A549 (cell line): Measurements from ENCODE around the gene TMEM61. TPM values are rescaled to one million over a fixed set of nuclear protein-coding genes. Genes with fewer than 3 reads are reported as not detected.

Experiments used
- ATAC-seq, 2 experiments: fragments of 200-7000 bp in 1 of 2; fragments of >200 bp in 1 of 2; cut with Nextera tagmentation in 1 of 2; cut with Tn5 transposase in 1 of 2; 3 replicates each; pipeline versions ENCODE4 v1.8.0 to v1.9.1; 2018 to 2020; ENCODE audit warnings: mild to moderate bottlenecking in 1 of 2, moderate library complexity in 1 of 2
- CTCF ChIA-PET: fragments of 300-600 bp; sonication (Branson Sonifier 250); formaldehyde crosslinking; extraction: SDS; loops from one replicate; lab custom pipeline; 2021; ENCODE audit warnings: antibody characterized with exemption, inconsistent platforms; lab: Yijun Ruan, JAX
- POLR2A ChIA-PET: fragments of 350-600 bp; formaldehyde crosslinking; extraction: SDS; loops from one replicate; lab custom pipeline; 2021; ENCODE audit warnings: antibody characterized with exemption, inconsistent platforms; lab: Yijun Ruan, JAX
- DNase-seq, 2 experiments: peaks; one replicate each; pipeline versions ENCODE4 v3.0.0 to v3.0.0-alpha.2; 2011 to 2016; ENCODE audit warnings: low read depth in 1 of 2, low spot score in 1 of 2
- FAIRE-seq: peaks from 2 replicates; lab custom pipeline; 2011; peaks lifted over from hg19 to GRCh38; lab: Jason Lieb, UNC
- H3K27ac ChIP-seq, 2 experiments: fragments of >200 bp; sonication (Bioruptor Twin); formaldehyde crosslinking; 3 replicates each; pipeline ENCODE4 v1.5.1; 2016 to 2017
- H3K4me1 ChIP-seq: fragments of >200 bp; sonication (Bioruptor Twin); formaldehyde crosslinking; 3 replicates; pipeline ENCODE4 v1.6.1; 2016
- H3K4me2 ChIP-seq: fragments of >200 bp; sonication (Bioruptor Twin); formaldehyde crosslinking; 3 replicates; pipeline ENCODE4 v1.6.1; 2016
- H3K4me3 ChIP-seq: fragments of >200 bp; sonication (Bioruptor Twin); formaldehyde crosslinking; 3 replicates; pipeline ENCODE4 v1.5.1; 2016
- H3K9me3 ChIP-seq: fragments of >200 bp; sonication (Bioruptor Twin); formaldehyde crosslinking; 3 replicates; pipeline ENCODE4 v1.6.1; 2016
- CEBPB ChIP-seq, 2 experiments: fragments of >200 bp in 1 of 2; sonication (Bioruptor Twin) in 1 of 2; formaldehyde crosslinking in 1 of 2; IDR thresholded peaks; 2 replicates each; pipeline ENCODE4 v1.6.1; 2012 to 2016
- ESRRA ChIP-seq: fragments of 150-350 bp; IDR thresholded peaks from 2 replicates; pipeline ENCODE4 v1.6.1; 2014; ENCODE audit warnings: mild to moderate bottlenecking, low read length, borderline replicate concordance
- FOSB ChIP-seq: fragments of 250-450 bp; sonication (Bioruptor Pico); IDR thresholded peaks from 2 replicates; pipeline ENCODE4 v1.5.0; 2020; ENCODE audit warnings: mild to moderate bottlenecking, moderate library complexity
- HDAC2 ChIP-seq: fragments of 200-600 bp; sonication (generic); IDR thresholded peaks from 2 replicates; pipeline ENCODE4 v1.6.1; 2016
- HOXB13 ChIP-seq: fragments of 250-450 bp; sonication (Bioruptor Pico); IDR thresholded peaks from 2 replicates; pipeline ENCODE4 v1.5.0; 2020; ENCODE audit warnings: low read depth, mild to moderate bottlenecking, moderate library complexity
- KDM5A ChIP-seq: fragments of 200-600 bp; sonication (generic); IDR thresholded peaks from 2 replicates; pipeline ENCODE4 v1.6.1; 2016; ENCODE audit warnings: antibody characterized with exemption, mild to moderate bottlenecking
- MAZ ChIP-seq: fragments of 150-350 bp; IDR thresholded peaks from 2 replicates; pipeline ENCODE4 v1.6.1; 2014; ENCODE audit warnings: antibody characterized with exemption, low read depth, low read length, borderline replicate concordance
- NFE2L2 ChIP-seq: fragments of 150-350 bp; conservative IDR thresholded peaks from 2 replicates; pipeline ENCODE4 v1.6.1; 2014; ENCODE audit warnings: low read length
- NPAS2 ChIP-seq: fragments of 250-450 bp; sonication (Bioruptor Pico); IDR thresholded peaks from 2 replicates; pipeline ENCODE4 v1.8.0; 2022; ENCODE audit warnings: mild to moderate bottlenecking, moderate library complexity, borderline replicate concordance
- PHF8 ChIP-seq: fragments of 200-600 bp; sonication (generic); IDR thresholded peaks from 2 replicates; pipeline ENCODE4 v1.6.1; 2016; ENCODE audit warnings: low read depth, mild to moderate bottlenecking, antibody characterized with exemption, moderate library complexity, borderline replicate concordance
- POLR2A ChIP-seq: IDR thresholded peaks from 2 replicates; pipeline ENCODE4 v1.6.1; 2012; ENCODE audit warnings: mild to moderate bottlenecking, low read length
- RARB ChIP-seq: fragments of 250-450 bp; sonication (Bioruptor Pico); IDR thresholded peaks from 2 replicates; pipeline ENCODE4 v1.8.0; 2021; ENCODE audit warnings: mild to moderate bottlenecking, moderate library complexity
- SMC3 ChIP-seq: fragments of >200 bp; sonication (Bioruptor Twin); formaldehyde crosslinking; IDR thresholded peaks from 3 replicates; pipeline ENCODE4 v1.6.1; 2018; ENCODE audit warnings: inconsistent platforms
- SREBF2 ChIP-seq: fragments of 450-650 bp; IDR thresholded peaks from 2 replicates; pipeline ENCODE4 v1.6.1; 2014; ENCODE audit warnings: mild to moderate bottlenecking, moderate library complexity
- ZC3H11A ChIP-seq: fragments of 450-650 bp; IDR thresholded peaks from 2 replicates; pipeline ENCODE4 v1.6.1; 2014; ENCODE audit warnings: antibody characterized with exemption, mild to moderate bottlenecking
- ZSCAN20 ChIP-seq: fragments of 250-450 bp; sonication (Bioruptor Pico); IDR thresholded peaks from 2 replicates; pipeline ENCODE4 v1.8.0; 2022; ENCODE audit warnings: mild to moderate bottlenecking, moderate library complexity
- WGBS: methylation state at CpG from one replicate; pipeline ENCODE4 v1.1.6; 2017; ENCODE audit errors: missing lambda C conversion rate; 5-methylcytosine and 5-hydroxymethylcytosine counted together
- polyA plus RNA-seq, 4 experiments: library from polyadenylated mRNA; depleted of rRNA in 3 of 4; stranded (reverse); fragments of >200 nt; fragmentation: RNase III in 1 of 4; extraction: RNeasy Plus Mini Kit Qiagen cat#74134 plus additional on column Dnase treatment in 1 of 4; gene quantifications; 2 replicates in 3 of 4; 3 replicates in 1 of 4; pipeline ENCODE4 v1.2.3, GENCODE V29; 2011 to 2017
- TF ChIP-seq, protein P1 (sequence below): fragments of 450-650 bp; IDR thresholded peaks from 2 replicates; pipeline ENCODE4 v1.6.1; 2014; ENCODE audit warnings: antibody characterized with exemption
- TF ChIP-seq, protein P2 (sequence below): fragments of 150-350 bp; IDR thresholded peaks from 2 replicates; pipeline ENCODE4 v1.6.1; 2014; ENCODE audit warnings: low read depth, mild to moderate bottlenecking, low read length
- TF ChIP-seq, protein P3 (sequence below): IDR thresholded peaks from 2 replicates; pipeline ENCODE4 v1.6.1; 2012
- TF ChIP-seq, protein P4 (sequence below): fragments of 250-450 bp; sonication (Bioruptor Pico); IDR thresholded peaks from 2 replicates; pipeline ENCODE4 v1.5.0; 2020; ENCODE audit warnings: low read depth, mild to moderate bottlenecking, moderate library complexity

Gene TMEM61
- polyA plus RNA-seq, 2 of the 4 experiments (the other 2 are of a cell fraction): 0.06 to 0.10 TPM

DNA sequence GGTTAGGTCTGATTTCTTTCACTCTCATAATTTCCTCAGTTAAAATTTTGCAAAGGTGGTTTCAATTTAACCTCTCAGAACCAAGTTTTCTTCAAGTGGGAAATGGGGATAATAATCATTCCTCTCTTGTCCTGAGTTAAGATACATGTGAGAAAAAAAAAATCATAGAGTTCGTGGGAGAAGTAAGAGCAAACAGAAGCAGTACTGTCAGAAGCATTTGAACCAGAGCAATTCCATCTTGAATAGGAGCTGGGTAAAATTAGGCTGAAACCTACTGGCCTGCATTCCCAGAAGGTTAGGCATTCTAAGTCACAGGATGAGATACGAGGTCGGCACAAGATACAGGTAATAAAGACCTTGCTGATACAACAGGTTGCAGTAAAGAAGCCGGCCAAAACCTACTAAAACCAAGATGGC, 28.6 kb upstream of the TMEM61 start:
- 81% methylated on average over 4 of the region's 4 CpGs for WGBS
- no peak for DNase-seq
- peaks cover 5% of the 10 kb centered on the region; the same call in 2 of the 3 replicates for H3K9me3 ChIP-seq
- H3K4me1 ChIP-seq: peaks cover 22% of the 10 kb centered on the region
- POLR2A ChIA-PET: no interaction called here
- no peak overlapping the region for H3K4me2 ChIP-seq
- TF ChIP-seq ZSCAN20 (CRISPR knock-in tag) (no peak), FOSB (CRISPR knock-in tag) (no peak), RARB (CRISPR knock-in tag) (no peak), ZC3H11A (no peak), SREBF2 (no peak), PHF8 (no peak), HOXB13 (no peak), CEBPB (IDR thresholded peaks at IDR 0.05) (no peak), KDM5A (no peak), NFE2L2 (no peak)
- TF ChIP-seq, protein P1, sequence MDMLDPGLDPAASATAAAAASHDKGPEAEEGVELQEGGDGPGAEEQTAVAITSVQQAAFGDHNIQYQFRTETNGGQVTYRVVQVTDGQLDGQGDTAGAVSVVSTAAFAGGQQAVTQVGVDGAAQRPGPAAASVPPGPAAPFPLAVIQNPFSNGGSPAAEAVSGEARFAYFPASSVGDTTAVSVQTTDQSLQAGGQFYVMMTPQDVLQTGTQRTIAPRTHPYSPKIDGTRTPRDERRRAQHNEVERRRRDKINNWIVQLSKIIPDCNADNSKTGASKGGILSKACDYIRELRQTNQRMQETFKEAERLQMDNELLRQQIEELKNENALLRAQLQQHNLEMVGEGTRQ: no peak
- TF ChIP-seq, protein P2, sequence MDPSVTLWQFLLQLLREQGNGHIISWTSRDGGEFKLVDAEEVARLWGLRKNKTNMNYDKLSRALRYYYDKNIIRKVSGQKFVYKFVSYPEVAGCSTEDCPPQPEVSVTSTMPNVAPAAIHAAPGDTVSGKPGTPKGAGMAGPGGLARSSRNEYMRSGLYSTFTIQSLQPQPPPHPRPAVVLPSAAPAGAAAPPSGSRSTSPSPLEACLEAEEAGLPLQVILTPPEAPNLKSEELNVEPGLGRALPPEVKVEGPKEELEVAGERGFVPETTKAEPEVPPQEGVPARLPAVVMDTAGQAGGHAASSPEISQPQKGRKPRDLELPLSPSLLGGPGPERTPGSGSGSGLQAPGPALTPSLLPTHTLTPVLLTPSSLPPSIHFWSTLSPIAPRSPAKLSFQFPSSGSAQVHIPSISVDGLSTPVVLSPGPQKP: no peak
- TF ChIP-seq, protein P3, sequence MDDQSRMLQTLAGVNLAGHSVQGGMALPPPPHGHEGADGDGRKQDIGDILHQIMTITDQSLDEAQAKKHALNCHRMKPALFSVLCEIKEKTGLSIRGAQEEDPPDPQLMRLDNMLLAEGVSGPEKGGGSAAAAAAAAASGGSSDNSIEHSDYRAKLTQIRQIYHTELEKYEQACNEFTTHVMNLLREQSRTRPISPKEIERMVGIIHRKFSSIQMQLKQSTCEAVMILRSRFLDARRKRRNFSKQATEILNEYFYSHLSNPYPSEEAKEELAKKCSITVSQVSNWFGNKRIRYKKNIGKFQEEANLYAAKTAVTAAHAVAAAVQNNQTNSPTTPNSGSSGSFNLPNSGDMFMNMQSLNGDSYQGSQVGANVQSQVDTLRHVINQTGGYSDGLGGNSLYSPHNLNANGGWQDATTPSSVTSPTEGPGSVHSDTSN: no peak
- TF ChIP-seq, protein P4, sequence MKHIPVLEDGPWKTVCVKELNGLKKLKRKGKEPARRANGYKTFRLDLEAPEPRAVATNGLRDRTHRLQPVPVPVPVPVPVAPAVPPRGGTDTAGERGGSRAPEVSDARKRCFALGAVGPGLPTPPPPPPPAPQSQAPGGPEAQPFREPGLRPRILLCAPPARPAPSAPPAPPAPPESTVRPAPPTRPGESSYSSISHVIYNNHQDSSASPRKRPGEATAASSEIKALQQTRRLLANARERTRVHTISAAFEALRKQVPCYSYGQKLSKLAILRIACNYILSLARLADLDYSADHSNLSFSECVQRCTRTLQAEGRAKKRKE (CRISPR knock-in tag): no peak
- TF ChIP-seq, all 56 proteins: peak for 0
- no peak overlapping the region for H3K4me3 ChIP-seq
- CTCF ChIA-PET: interaction anchor here (0.9 to 16.6 kb wide), 6 partner anchors 12 to 70 kb away, joined by 3 to 451 read pairs (median 18); partner anchors contain the start of gene BSND
- no peak overlapping the region for H3K27ac ChIP-seq
- no peak for FAIRE-seq
- ATAC-seq: no peak

DNA sequence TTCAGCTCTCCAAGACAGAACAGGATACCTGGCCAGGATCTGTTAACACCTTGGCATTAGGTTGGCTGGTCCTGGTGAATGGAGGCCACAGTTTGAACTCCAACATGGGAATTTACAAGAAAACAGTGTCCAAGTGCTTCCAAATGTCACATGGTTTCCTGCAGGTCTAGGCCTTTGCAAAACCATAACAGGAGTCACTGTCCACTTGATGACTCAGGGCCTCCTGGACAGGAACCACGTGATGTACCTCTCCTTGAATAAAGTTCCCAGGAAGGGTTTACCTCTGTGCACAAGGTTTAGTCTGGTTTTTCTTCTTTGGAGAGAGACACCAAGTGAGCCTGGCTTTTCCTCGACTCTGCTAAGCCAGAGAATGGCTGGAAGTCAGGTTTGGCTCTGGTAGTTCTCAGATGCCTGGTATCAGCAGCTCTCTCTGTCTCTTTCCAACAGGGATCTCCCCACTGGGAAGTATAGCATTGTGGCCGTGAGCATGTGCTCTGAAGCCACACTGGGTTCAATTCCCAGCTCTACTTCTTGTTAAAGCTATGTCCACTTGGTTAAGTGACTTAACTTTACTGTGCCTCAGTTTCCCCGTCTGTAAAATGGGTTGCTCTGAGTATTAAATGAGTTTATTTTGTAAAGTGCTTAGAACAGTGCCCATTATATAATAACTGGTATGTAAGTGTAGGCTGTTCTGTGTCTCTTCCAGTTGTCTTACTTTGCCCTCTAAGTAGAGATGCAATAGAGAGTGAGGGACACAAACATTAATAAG, 27.3 kb upstream of the TMEM61 start:
- Histone ChIP-seq H3K27ac (0 out of 6 replicates have a peak overlapping the region, but pooled peaks of 1 of the 2 experiments have one; percentile 21), H3K4me1 (peaks cover 22% of the 10 kb centered on the region)
- POLR2A ChIA-PET: no interaction called here

DNA sequence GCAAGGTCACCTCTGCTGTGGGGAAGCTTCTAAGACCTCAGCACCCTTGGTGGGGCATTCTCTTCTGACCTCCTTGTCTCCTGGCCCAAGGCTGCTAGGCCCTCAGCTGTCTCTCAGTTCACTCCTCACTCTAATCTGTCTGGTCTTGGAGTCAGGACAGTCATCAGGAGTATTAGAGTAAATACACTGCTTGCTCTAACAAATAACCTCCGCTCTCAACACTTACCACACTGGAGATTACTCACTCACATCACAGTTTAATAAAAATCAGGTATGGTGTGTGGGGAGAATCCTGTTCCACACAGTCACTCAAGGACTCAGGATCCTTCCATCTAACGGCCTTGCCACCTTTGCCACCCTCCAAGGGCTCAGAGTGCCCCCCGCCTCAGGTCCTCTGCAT, 26.6 kb upstream of the TMEM61 start:
- Histone ChIP-seq H3K9me3 (peaks cover 9% of the 10 kb centered on the region; the same call in 2 of the 3 replicates), H3K4me2 (no peak overlapping the region), H3K4me1 (peaks cover 22% of the 10 kb centered on the region), H3K4me3 (no peak overlapping the region), H3K27ac (no peak overlapping the region)
- FAIRE-seq: no peak
- TF ChIP-seq ZC3H11A (no peak), POLR2A (no peak), ESRRA (no peak), SMC3 (no peak), NPAS2 (CRISPR knock-in tag) (no peak), HDAC2 (no peak), FOSB (CRISPR knock-in tag) (no peak)
- no peak for DNase-seq
- ChIA-PET POLR2A (no interaction called here), CTCF (interaction anchor here (1.0 to 16.6 kb wide), 3 partner anchors 9 to 40 kb away, joined by 3 to 451 read pairs (median 4); partner anchors contain the start of gene BSND)
- WGBS: 76% methylated on average over 3 of the region's 3 CpGs
- ATAC-seq: no peak

More for the DNA sequence above, 27.3 kb upstream of the TMEM61 start:
- no peak for ATAC-seq
- peaks cover 9% of the 10 kb centered on the region; the same call in 2 of the 3 replicates for H3K9me3 ChIP-seq
- no peak for TF ChIP-seq MAZ
- TF ChIP-seq, protein P1: peak; percentile 49
- TF ChIP-seq, all 56 proteins: peak for 1
- H3K4me2 ChIP-seq: no peak overlapping the region
- DNase-seq (peak in 1 of 2 experiments; percentile 10), FAIRE-seq (no peak)
- H3K4me3 ChIP-seq: no peak overlapping the region
- 17% methylated on average over 3 of the region's 4 CpGs for WGBS
- CTCF ChIA-PET: interaction anchor here (1.0 to 16.6 kb wide), 3 partner anchors 8 to 40 kb away, joined by 3 to 451 read pairs (median 4); partner anchors contain the start of gene BSND
